Stomach (tissue), 9 donors: ENCODE results near the gene TAB2. TPM values are rescaled to one million over a fixed set of nuclear protein-coding genes. Genes with fewer than 3 reads are reported as not detected.
A peak's percentile ranks its signal among the peaks of the same experiment; 100 is the strongest.
"Not testable (repeated sequence)": the region's sequence is repeated elsewhere in the genome, so short reads cannot be mapped to it uniquely, and the experiment has no call there.

ENCODE experiments used
- DNase-seq, 2 donors: peaks; one replicate each; pipeline versions ENCODE4 v3.0.0 to v3.0.0-alpha.2; 2013 to 2019
- H3K27ac ChIP-seq, 5 donors: fragments of 200-600 bp in 4 of 5; sonication (generic) in 4 of 5; one replicate each; pipeline ENCODE4 v1.5.1; 2013 to 2019; ENCODE audit warnings: mild to moderate bottlenecking in 1 of 5, moderate library complexity in 1 of 5
- H3K27me3 ChIP-seq, 3 donors: fragments of 200-600 bp; sonication (generic); one replicate each; pipeline ENCODE4 v1.5.1; 2017 to 2019; ENCODE audit warnings: mixed run types in 1 of 3
- H3K36me3 ChIP-seq, 4 donors: fragments of 200-600 bp; sonication (generic); 1 replicate in 3 of 4; 2 replicates in 1 of 4; pipeline ENCODE4 v1.5.1; 2016 to 2019
- H3K4me1 ChIP-seq, 4 donors: fragments of 200-600 bp; sonication (generic); one replicate each; pipeline ENCODE4 v1.5.1; 2016 to 2019
- H3K4me3 ChIP-seq, 4 donors: fragments of 200-600 bp; sonication (generic) in 3 of 4; one replicate each; pipeline ENCODE4 v1.5.1; 2016 to 2019; ENCODE audit warnings: mild to moderate bottlenecking in 1 of 4
- H3K9me3 ChIP-seq, 4 donors: fragments of 200-600 bp; sonication (generic); one replicate each; pipeline ENCODE4 v1.5.1; 2016 to 2019
- CTCF ChIP-seq, 7 experiments: fragments of 450-650 bp in 4 of 7; fragments of 200-600 bp in 3 of 7; sonication (generic) in 3 of 7; IDR thresholded peaks; one replicate each; pipeline ENCODE4 v1.5.1; 2016 to 2019; ENCODE audit warnings: antibody characterized with exemption in 7 of 7, control low read depth in 2 of 7, mild to moderate bottlenecking in 1 of 7
- EP300 ChIP-seq: sonication (generic); formaldehyde crosslinking; IDR thresholded peaks from one replicate; pipeline ENCODE4 v1.6.1; 2017; ENCODE audit warnings: antibody characterized with exemption
- POLR2A ChIP-seq, 4 donors: fragments of 450-650 bp; IDR thresholded peaks; one replicate each; pipeline ENCODE4 v1.6.1; 2016; ENCODE audit warnings: antibody characterized with exemption in 4 of 4, control low read depth in 2 of 4, mild to moderate bottlenecking in 1 of 4, moderate library complexity in 1 of 4
- POLR2AphosphoS5 ChIP-seq, 3 donors: sonication (generic); formaldehyde crosslinking; IDR thresholded peaks; one replicate each; pipeline ENCODE4 v1.6.1; 2016; ENCODE audit warnings: antibody characterized with exemption in 3 of 3
- WGBS, 5 donors: extraction: QIAGEN DNeasy Blood & Tissue Kit in 3 of 5; methylation state at CpG; one replicate each; pipeline versions ENCODE4 v1.1.5 to v1.1.7; 2013 to 2018; 5-methylcytosine and 5-hydroxymethylcytosine counted together
- intact Hi-C: fragments of 100-400 bp; cut with DNase I; formaldehyde crosslinking; loops from one replicate; pipeline ENCODE4 v1.15.1; 2023; ENCODE audit warnings: low total_unique reads
- polyA plus RNA-seq, 3 donors: library from polyadenylated mRNA; stranded (reverse); fragments of 200-250 nt; gene quantifications; one replicate each; pipeline ENCODE4 v1.2.3, GENCODE V29; 2013
- total RNA-seq, 5 donors: library from RNA; depleted of rRNA; stranded (reverse); fragments of >200 nt; gene quantifications; one replicate each; pipeline versions ENCODE4 v1.1.0 to v1.2.3, GENCODE V29; 2014 to 2016
- donor health status: healthy with polysubstance abuse.
- donor health status: Bipolar disorder and iron deficiency.
- donor health status: healthy.

Gene TAB2
- total and polyA plus RNA-seq, 8 donors = 14.1 to 119 (median 47.4) TPM

GRCh38 chr6:149439626-149440025, 122.1 kb downstream of the TAB2 start:
- intact Hi-C loops = loop anchor here (10.0 kb wide), 1 partner anchor 75 kb away; no protein-coding TSS in a partner anchor
- H3K36me3 ChIP-seq = no peaks in the 10 kb centered on the region
- TF ChIP-seq EP300 = no peak
- TF ChIP-seq CTCF (IDR thresholded peaks at IDR 0.05) = no peak
- TF ChIP-seq POLR2AphosphoS5 (IDR thresholded peaks at IDR 0.05) = no peak
- no peak for TF ChIP-seq POLR2A (IDR thresholded peaks at IDR 0.05)
- H3K9me3 ChIP-seq = no peaks in the 10 kb centered on the region
- no peaks in the 10 kb centered on the region for H3K27me3 ChIP-seq
- no peak overlapping the region for H3K4me3 ChIP-seq
- H3K4me1 ChIP-seq = peaks cover 0 to 7% (median 0%) of the 10 kb centered on the region in 4 donors
- DNase-seq = no peak
- no peak overlapping the region for H3K27ac ChIP-seq
- WGBS, 5 donors = 95 to 100% (median 96%) methylated on average over 1 of the region's 1 CpG

DNA sequence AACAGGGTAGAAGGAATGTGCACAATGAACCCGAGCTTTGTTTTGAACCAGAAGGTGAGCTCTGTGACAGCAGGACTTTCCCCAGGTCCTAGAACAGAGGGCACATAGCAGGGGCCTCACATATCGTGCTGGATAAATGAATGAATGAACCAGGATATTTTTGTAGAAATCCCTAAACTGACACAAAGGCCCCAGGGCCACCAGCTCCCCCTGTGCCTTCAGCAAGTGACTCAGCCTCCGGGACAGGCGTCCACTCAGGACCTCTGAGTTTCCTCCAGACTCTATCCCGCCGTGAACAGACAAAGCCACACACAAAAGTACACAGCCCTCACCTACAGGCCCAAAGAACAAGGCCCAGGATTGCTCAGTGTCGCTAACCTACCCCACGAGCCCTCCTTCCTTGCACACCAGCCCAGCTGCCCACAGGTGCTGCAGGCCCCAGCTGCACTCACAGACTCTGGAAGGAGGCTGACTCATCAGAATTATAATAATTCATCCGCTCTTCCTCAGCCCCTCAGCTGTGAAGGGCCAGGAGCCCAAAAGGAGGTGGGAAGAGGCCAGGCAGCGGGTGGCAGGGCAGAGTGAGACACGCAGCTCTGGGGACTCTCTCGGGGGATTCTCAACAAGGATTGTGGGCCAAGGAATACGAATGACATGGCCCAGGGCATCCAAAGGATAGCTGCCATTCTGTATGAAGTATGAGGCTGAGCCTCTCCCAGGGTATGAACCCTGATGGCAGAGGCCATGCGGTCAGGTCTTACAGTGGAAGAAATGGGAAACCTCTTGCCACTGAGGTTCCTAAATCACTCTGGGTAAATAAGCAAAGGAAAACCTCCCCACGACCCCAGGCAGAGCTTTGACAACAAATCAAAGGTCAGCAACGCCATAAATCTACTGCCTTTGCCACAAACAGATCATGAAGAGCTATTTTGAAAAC, 123.5 kb downstream of the TAB2 start:
- H3K4me1 ChIP-seq = peaks cover 0 to 7% (median 0%) of the 10 kb centered on the region in 4 donors
- peaks cover 0 to 8% (median 0%) of the 10 kb centered on the region in 3 donors for H3K27me3 ChIP-seq
- H3K4me3 ChIP-seq = no peak overlapping the region
- WGBS, 5 donors = 79 to 85% (median 83%) methylated on average over 16 of the region's 16 CpGs
- intact Hi-C loops = loop anchor here (10.0 kb wide), 1 partner anchor 74 kb away; no protein-coding TSS in a partner anchor
- no peaks in the 10 kb centered on the region for H3K36me3 ChIP-seq
- H3K9me3 ChIP-seq = no peaks in the 10 kb centered on the region
- DNase-seq = no peak
- H3K27ac ChIP-seq = no peak overlapping the region
- TF ChIP-seq POLR2A (IDR thresholded peaks at IDR 0.05) = no peak
- TF ChIP-seq POLR2AphosphoS5 (IDR thresholded peaks at IDR 0.05) = no peak
- no peak for TF ChIP-seq CTCF (IDR thresholded peaks at IDR 0.05)
- TF ChIP-seq EP300 = no peak

GRCh38 chr6:149441740-149442139, 124.2 kb downstream of the TAB2 start:
- H3K36me3 ChIP-seq = no peaks in the 10 kb centered on the region
- TF ChIP-seq POLR2A (IDR thresholded peaks at IDR 0.05) = no peak
- no peak for TF ChIP-seq CTCF (IDR thresholded peaks at IDR 0.05)
- no peak for TF ChIP-seq POLR2AphosphoS5 (IDR thresholded peaks at IDR 0.05)
- no peak for TF ChIP-seq EP300
- H3K27ac ChIP-seq = no peak overlapping the region
- WGBS, 5 donors = 82 to 89% (median 88%) methylated on average over 4 to 9 of the region's 9 CpGs
- peaks cover 0 to 9% (median 0%) of the 10 kb centered on the region in 3 donors for H3K27me3 ChIP-seq
- H3K9me3 ChIP-seq = no peaks in the 10 kb centered on the region
- H3K4me1 ChIP-seq = peaks cover 0 to 7% (median 0%) of the 10 kb centered on the region in 4 donors
- H3K4me3 ChIP-seq = no peak overlapping the region
- intact Hi-C loops = loop anchor here (10.0 kb wide), 1 partner anchor 73 kb away; no protein-coding TSS in a partner anchor
- DNase-seq = no peak

DNA sequence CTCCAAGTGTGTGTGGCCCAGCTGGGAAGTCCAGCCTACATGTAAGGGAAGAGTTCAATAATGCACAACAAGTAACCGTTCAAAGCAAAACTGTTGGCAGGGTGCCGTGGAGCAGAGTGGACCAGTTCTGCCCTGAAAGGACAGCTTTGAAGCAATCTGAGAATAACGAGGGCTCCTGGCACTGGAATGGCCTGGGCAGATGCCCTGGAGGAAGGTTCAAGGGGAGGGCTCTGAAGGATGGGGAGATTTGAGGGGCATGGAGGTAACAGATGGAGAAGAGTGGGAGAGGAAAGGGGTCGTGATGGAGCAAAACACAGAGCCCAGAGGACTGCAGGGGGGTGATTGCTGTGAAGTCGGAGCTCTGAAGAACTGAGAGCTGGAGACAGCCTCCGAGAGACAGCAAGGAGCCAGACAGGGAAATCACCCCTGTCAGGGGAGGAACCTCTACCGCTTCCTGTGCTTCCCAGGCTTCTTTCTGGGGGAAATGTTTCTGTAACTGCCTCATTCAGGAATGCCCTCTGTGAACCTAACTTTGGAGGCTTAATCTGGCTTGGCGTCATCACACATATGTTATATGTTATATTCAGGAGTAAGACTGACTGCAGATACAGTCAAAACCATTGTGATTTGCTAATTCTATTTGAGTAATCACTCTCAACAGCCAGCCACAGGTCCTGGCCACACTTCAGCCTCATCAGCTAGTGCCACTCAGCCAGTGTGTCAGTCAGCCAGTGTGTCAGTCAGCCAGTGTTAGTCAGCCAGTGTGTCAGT, 126.1 kb downstream of the TAB2 start:
- peak in 1 of 2 donors; percentile 41 for DNase-seq
- Histone ChIP-seq H3K27me3 (peaks cover 0 to 16% (median 0%) of the 10 kb centered on the region in 3 donors), H3K36me3 (no peaks in the 10 kb centered on the region), H3K4me3 (no peak overlapping the region), H3K27ac (no peak overlapping the region), H3K9me3 (no peaks in the 10 kb centered on the region), H3K4me1 (peaks cover 0 to 7% (median 0%) of the 10 kb centered on the region in 4 donors)
- intact Hi-C loops = loop anchor here (10.0 kb wide), 1 partner anchor 71 kb away; no protein-coding TSS in a partner anchor
- WGBS, 5 donors = 69 to 86% (median 81%) methylated on average over 8 of the region's 8 CpGs
- TF ChIP-seq POLR2AphosphoS5 (IDR thresholded peaks at IDR 0.05) (no peak), POLR2A (IDR thresholded peaks at IDR 0.05) (no peak), EP300 (no peak), CTCF (IDR thresholded peaks at IDR 0.05) (no peak)

DNA sequence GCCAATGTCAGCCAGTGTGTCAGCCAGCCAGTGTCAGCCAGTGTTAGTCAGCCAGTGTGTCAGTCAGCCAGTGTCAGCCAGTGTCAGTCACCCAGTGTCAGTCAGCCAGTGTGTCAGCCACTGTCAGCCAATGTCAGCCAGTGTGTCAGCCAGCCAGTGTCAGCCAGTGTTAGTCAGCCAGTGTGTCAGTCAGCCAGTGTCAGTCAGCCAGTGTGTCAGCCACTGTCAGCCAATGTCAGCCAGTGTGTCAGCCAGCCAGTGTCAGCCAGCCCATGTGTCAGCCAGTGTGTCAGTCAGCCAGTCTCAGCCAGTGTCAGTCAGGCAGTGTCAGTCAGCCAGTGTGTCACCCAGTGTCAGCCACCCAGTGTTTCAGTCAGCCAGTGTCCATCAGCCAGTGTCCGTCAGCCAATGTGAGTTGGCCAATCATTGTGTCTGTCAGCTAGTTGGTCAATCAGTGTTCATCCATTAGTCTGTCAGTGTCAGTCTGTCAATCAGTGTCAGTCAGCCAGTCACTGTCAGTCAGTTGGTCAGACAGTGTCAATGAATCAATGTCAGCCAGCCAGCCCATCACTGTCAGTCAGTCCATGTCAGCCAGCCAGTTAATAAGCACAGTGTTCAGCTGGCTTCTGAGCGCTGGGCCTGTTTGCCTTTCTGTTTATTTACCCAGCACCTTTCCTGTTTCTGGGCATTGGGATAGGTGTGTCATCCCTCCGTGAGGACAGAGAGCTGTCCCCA, 127.0 kb downstream of the TAB2 start:
- not testable (repeated sequence) for H3K27ac ChIP-seq, H3K36me3 ChIP-seq, H3K4me1 ChIP-seq, DNase-seq, H3K4me3 ChIP-seq, H3K9me3 ChIP-seq
- peaks cover 0 to 23% (median 0%) of the 10 kb centered on the region in 3 donors for H3K27me3 ChIP-seq
- intact Hi-C loops = loop anchor here (10.0 kb wide), 1 partner anchor 70 kb away; no protein-coding TSS in a partner anchor
- WGBS, 5 donors = 56 to 86% (median 74%) methylated on average over 2 to 3 of the region's 3 CpGs
